GM20000 (cell line): ENCODE measurements around the gene PAH.

Experiments
- DNase-seq: peaks from one replicate; pipeline ENCODE4 v3.0.0; 2012; ENCODE audit warnings: low spot score
- TF ChIP-seq, protein P1 (sequence below): IDR thresholded peaks from 2 replicates; pipeline ENCODE4 v1.5.1; 2012; ENCODE audit warnings: mild to moderate bottlenecking, control low read depth; ENCODE audit errors: extremely low read depth, missing control alignments

Gene PAH

DNA sequence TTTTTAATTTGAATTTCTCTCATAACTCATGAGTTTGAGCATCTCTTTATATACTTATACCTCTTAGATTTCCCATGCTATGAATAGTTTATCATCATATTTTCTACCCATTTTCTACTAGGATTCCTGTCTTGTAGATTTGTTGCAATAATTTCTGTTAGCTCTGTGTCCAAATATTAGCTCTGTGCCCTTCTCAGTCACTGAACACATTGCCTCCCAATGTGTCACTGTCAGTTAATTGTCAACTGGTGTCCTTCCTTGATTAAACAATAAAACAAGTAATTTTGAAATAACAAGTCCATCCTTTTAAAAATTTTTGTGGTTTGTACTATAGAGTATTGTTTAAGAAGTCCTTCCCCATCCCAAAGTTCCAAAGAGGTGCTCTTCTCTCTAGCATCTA, 4.2 kb upstream of the PAH start:
- DNase-seq = no peak
- TF ChIP-seq, protein P1, sequence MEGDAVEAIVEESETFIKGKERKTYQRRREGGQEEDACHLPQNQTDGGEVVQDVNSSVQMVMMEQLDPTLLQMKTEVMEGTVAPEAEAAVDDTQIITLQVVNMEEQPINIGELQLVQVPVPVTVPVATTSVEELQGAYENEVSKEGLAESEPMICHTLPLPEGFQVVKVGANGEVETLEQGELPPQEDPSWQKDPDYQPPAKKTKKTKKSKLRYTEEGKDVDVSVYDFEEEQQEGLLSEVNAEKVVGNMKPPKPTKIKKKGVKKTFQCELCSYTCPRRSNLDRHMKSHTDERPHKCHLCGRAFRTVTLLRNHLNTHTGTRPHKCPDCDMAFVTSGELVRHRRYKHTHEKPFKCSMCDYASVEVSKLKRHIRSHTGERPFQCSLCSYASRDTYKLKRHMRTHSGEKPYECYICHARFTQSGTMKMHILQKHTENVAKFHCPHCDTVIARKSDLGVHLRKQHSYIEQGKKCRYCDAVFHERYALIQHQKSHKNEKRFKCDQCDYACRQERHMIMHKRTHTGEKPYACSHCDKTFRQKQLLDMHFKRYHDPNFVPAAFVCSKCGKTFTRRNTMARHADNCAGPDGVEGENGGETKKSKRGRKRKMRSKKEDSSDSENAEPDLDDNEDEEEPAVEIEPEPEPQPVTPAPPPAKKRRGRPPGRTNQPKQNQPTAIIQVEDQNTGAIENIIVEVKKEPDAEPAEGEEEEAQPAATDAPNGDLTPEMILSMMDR = no peak

DNA sequence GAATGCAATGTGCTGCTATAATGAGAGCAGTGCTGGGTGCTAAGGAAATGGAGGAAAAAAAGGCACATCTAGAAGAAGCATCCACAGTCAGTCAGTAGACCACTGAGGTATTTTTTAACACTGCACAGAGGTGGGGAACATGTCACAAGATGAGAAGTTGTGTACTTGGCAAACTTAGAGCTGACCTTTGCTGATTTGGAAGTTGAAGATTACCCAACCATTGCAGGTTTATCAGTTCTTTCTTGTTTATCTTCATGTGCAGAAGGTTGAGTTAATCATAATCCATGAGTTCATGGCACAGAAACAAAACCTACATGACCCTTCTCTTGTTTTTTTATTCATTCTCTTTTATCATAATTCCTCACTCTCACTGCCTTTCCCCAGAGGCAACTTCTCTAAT, 3.2 kb upstream of the PAH start:
- TF ChIP-seq, protein P1 = no peak
- DNase-seq = no peak

DNA sequence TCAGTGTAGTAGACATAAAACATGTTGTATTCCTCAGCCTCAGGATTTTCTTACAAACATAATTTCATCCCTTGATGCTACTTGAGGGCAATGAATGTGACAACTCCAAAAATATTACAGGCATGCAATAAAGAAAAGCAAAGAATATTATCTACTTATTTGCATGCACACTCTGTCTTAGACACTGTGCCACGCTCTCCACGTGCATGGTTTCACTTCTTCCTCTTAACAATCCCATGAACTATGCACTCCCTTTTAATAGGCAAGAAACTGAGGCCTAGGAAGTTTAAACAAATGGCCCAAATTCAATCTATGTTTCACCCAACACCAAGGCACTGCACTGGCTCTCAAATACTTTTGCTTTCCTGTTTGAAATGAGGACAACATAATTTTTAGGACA, 1.8 kb upstream of the PAH start:
- DNase-seq = no peak
- TF ChIP-seq, protein P1 = no peak

DNA sequence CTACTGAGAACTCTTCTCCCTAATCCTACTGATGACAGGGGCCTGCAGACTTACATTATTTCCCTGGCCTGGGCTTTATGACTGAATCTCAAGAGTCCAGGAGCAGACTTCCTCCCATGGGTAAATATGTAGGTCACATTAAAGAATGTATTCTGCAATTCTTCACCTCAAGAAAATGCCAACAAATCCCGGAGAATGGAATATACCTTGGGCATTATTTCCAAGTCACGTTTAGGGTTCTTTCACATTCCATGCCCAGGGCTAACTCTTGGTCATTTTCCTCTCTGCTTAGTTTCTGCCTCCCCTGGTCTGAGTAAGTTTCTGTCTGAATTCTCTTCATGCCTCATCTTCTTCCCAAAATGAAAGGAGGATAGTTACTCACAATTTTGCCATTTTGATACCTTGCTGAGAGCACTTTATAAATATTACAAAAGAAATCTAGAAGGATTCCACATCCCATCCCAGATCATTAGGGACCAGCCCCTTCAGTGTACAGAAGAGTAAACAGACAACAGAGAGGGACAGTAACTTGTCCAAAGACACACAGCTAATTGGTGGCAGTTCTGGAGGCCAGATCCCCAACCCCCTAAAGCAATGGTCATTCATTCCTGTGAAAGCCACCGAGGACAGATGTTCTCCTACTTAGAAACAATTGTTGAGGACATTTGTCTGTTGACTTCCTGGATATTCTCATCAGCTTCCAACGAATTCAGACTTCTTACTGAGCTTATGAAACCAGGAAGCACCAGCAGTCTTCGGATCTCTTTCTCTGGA, 605 bp downstream of the PAH start:
- TF ChIP-seq, protein P1 = no peak
- no peak for DNase-seq

DNA sequence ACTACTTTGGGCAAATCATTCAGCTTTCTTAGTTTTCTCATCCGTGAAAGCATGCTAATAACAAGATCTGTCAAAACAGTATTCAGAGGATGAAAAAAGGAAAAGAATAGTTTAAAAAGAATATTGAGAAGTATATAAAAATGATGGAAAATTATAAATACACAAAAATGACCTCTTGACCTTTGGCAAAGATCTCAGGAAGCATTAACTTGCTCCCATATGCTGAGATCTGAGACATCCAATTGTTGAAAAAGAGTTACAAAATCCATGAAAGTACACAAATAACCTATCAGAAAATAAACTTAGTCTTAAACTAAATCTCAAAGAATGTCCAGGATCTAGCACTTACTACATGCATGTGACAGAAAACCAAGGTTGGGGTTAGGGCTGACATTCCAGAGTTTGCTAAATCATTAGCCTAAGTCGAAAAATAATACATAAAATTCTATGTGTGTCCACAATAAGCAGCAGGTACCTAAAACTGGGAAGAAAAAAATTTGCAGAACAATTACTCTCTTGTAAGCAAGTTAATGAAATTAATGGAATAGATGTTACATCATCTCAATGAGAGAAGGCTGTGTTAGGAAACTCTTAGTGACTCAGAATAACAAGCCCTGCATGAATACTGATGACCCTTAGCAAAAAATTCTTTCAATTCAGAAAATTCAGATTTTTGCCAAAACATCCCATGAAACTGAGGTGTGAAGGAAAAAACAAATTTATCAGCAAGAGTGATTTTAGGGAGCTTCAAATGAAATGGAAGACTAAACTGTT, 3.4 kb downstream of the PAH start:
- TF ChIP-seq, protein P1 = no peak
- DNase-seq = no peak

DNA sequence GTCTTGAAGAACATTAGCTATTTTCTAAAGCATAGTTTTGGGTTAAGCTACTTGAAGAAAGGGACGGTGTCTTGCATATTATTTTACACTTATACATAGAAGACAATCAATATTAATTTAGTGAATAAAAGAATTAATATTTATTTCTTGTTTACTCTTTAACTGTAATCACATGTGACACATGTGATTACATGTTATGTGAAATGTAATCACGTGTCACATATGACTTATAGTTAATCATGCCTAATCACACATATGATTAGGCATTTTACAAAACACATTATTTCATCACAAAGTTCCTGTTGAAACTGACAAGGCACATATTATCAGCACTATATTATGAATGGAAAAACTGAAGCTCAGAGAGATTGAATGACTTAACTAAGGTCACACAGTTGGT, 4.8 kb downstream of the PAH start:
- no peak for DNase-seq
- TF ChIP-seq, protein P1 = no peak

DNA sequence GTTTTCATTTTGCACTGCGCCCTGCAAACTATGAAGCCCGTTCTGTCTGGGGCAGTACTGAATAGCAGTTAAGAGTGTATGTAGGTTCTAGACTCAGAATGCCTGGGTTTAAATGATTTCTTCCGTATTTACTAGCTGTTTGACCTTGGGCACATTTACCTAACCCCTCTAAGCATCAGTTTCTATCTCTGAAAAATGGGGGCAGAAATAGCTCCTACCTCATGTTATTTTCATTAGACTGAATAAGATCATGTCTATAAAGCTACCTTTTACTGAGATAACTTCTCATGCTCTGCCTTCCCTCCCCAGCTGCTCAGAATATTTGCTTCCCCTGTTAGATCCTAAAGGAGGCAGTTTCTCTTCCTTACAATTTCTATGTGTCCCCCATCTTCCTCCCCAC, 5.7 kb downstream of the PAH start:
- DNase-seq = no peak
- TF ChIP-seq, protein P1 = no peak
